HepG2 (cell line): ENCODE measurements around the gene HDDC3. TPM values are rescaled to one million over a fixed set of nuclear protein-coding genes. Genes with fewer than 3 reads are reported as not detected.

ENCODE experiments used
- BHLHE40 ChIP-seq: IDR thresholded peaks from 2 replicates; pipeline ENCODE4 v1.6.1; 2011; ENCODE audit warnings: low read length, improper control_type of control experiment
- ELF1 ChIP-seq: sonication (generic); formaldehyde crosslinking; IDR thresholded peaks from 2 replicates; pipeline ENCODE4 v1.4.0; 2020; ENCODE audit warnings: missing genetic modification reagents
- GABPA ChIP-seq, 2 experiments: IDR thresholded peaks; 2 replicates each; pipeline ENCODE4 v1.6.1; 2011 to 2016; ENCODE audit warnings: low read depth in 2 of 2, low read length in 1 of 2, missing biosample characterization in 1 of 2, missing genetic modification characterization in 1 of 2
- JARID2 ChIP-seq: sonication (generic); formaldehyde crosslinking; IDR thresholded peaks from 2 replicates; pipeline ENCODE4 v1.8.1; 2023; ENCODE audit warnings: missing genetic modification reagents, inconsistent platforms; ENCODE audit not compliant: insufficient replicate concordance
- MTA3 ChIP-seq: sonication (generic); formaldehyde crosslinking; IDR thresholded peaks from 2 replicates; pipeline ENCODE4 v1.4.0; 2020; ENCODE audit warnings: missing genetic modification reagents
- POLR2A ChIP-seq, 2 experiments: IDR thresholded peaks; 2 replicates each; pipeline ENCODE4 v1.6.1; 2011; ENCODE audit warnings: low read depth in 2 of 2, low read length in 2 of 2, mild to moderate bottlenecking in 1 of 2, moderate library complexity in 1 of 2; ENCODE audit not compliant: insufficient read depth in 1 of 2
- RCOR2 ChIP-seq: IDR thresholded peaks from 2 replicates; pipeline ENCODE4 v1.6.1; 2016; ENCODE audit warnings: missing biosample characterization, missing genetic modification reagents
- SOX13 ChIP-seq, 3 experiments: fragments of 450-650 bp in 1 of 3; sonication (generic) in 1 of 3; formaldehyde crosslinking in 1 of 3; IDR thresholded peaks in 2 of 3; conservative IDR thresholded peaks in 1 of 3; 2 replicates each; pipeline versions ENCODE4 v1.5.0 to v1.6.1; 2016 to 2020; ENCODE audit warnings: antibody characterized with exemption in 1 of 3, mild to moderate bottlenecking in 1 of 3, missing compliant biosample characterization in 1 of 3, missing genetic modification reagents in 1 of 3, moderate library complexity in 1 of 3
- SPEN ChIP-seq: sonication (generic); formaldehyde crosslinking; IDR thresholded peaks from 2 replicates; pipeline ENCODE4 v1.5.1; 2020; ENCODE audit warnings: low read depth, mild to moderate bottlenecking, missing genetic modification reagents
- TGIF2 ChIP-seq: IDR thresholded peaks from 2 replicates; pipeline ENCODE4 v1.6.1; 2016; ENCODE audit warnings: control low read depth, missing compliant biosample characterization
- ZBTB42 ChIP-seq: sonication (generic); formaldehyde crosslinking; IDR thresholded peaks from 2 replicates; pipeline ENCODE4 v1.5.0; 2020; ENCODE audit warnings: mild to moderate bottlenecking, missing genetic modification reagents
- ZC3H13 ChIP-seq: sonication (generic); formaldehyde crosslinking; IDR thresholded peaks from 2 replicates; pipeline ENCODE4 v1.8.1; 2023; ENCODE audit warnings: mild to moderate bottlenecking, missing genetic modification reagents, moderate library complexity
- ZKSCAN8 ChIP-seq: IDR thresholded peaks from 2 replicates; pipeline ENCODE4 v1.6.1; 2016; ENCODE audit warnings: borderline replicate concordance, missing genetic modification reagents, missing compliant biosample characterization
- ZNF143 ChIP-seq: sonication (generic); formaldehyde crosslinking; IDR thresholded peaks from 2 replicates; pipeline ENCODE4 v1.4.0; 2020; ENCODE audit warnings: missing genetic modification reagents
- ZNF670 ChIP-seq: sonication (generic); formaldehyde crosslinking; IDR thresholded peaks from 2 replicates; pipeline ENCODE4 v1.8.0; 2022; ENCODE audit warnings: mild to moderate bottlenecking, missing genetic modification reagents, borderline replicate concordance
- polyA plus RNA-seq, 8 experiments: library from polyadenylated mRNA; depleted of rRNA in 3 of 8; stranded (reverse) in 7 of 8; unstranded in 1 of 8; fragments of >200 nt; fragmentation: Illumina TruSeq in 4 of 8; extraction: Trizol in 4 of 8; gene quantifications; 2 replicates each; pipeline versions ENCODE4 v1.2.1 to v1.2.3, GENCODE V29; 2011 to 2016; ENCODE audit warnings: low read depth in 4 of 8, missing spikeins in 1 of 8, mixed read lengths in 1 of 8; ENCODE audit not compliant: insufficient read depth in 1 of 8
- total RNA-seq, 5 experiments: library from RNA; depleted of rRNA; stranded (reverse); fragments of >200 nt; fragmentation: Illumina TruSeq; extraction: Trizol; gene quantifications; 2 replicates each; pipeline ENCODE4 v1.2.3, GENCODE V29; 2016; ENCODE audit warnings: low read depth in 1 of 5
- TF ChIP-seq, protein P1 (sequence below): sonication (generic); formaldehyde crosslinking; IDR thresholded peaks from 2 replicates; pipeline ENCODE4 v1.4.0; 2020; ENCODE audit warnings: missing genetic modification reagents, borderline replicate concordance
- TF ChIP-seq, protein P2 (sequence below): sonication (generic); formaldehyde crosslinking; IDR thresholded peaks from 2 replicates; pipeline ENCODE4 v1.8.1; 2022; ENCODE audit warnings: low read depth, mild to moderate bottlenecking, missing genetic modification reagents
- TF ChIP-seq, protein P3 (sequence below): sonication (generic); formaldehyde crosslinking; IDR thresholded peaks from 2 replicates; pipeline ENCODE4 v1.5.0; 2020; ENCODE audit warnings: mild to moderate bottlenecking, missing genetic modification reagents, moderate library complexity
- TF ChIP-seq, protein P4 (sequence below): sonication (generic); formaldehyde crosslinking; IDR thresholded peaks from 2 replicates; pipeline ENCODE4 v1.4.0; 2020; ENCODE audit warnings: missing genetic modification reagents

The HDDC3 gene
- total and polyA plus RNA-seq, 2 of the 13 experiments (the other 11 are each of a cell fraction or from before 2014, with no cell fraction given): 18.7 to 28.3 TPM

DNA sequence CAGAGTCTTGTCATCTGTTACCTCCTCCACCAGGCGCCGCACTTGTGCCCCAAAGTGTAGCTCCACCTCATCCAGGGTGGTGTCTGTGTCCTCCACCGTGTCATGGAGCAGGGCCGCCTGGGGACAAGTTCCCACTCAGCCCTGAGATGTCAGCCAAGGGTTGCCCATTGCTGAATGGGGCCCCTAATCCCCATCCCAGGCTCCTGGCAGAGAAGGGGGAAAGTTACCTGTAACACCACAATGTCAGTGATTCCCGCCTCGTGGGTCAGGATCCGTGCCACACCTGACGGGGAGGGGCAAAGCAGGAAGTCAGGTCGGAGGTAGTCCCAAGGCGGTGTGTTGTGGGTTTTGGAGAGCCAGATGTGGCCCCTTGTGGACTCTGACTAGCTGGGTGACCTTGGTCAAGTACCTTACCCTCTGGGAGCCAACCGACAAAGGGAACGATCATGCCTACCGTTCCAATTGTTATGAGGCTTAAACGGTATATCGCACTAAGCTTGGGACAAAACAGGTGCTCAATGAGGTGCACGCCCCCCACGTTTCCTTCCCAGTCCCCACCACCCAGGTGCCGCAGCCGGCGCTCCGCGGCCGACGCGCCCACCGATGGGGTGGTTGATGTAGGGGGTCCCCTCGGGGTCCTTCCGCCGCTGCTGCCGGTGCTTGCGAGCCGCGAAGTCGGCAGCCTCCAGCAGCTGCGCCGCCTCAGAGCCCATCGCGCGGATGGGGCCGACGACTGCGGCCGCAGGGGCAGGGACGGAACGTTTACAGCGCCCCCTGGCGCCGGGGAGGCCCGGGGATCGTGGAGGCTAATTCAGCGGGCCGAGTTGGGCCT lies at the start of gene HDDC3 (continued):
- TF ChIP-seq, protein P1, sequence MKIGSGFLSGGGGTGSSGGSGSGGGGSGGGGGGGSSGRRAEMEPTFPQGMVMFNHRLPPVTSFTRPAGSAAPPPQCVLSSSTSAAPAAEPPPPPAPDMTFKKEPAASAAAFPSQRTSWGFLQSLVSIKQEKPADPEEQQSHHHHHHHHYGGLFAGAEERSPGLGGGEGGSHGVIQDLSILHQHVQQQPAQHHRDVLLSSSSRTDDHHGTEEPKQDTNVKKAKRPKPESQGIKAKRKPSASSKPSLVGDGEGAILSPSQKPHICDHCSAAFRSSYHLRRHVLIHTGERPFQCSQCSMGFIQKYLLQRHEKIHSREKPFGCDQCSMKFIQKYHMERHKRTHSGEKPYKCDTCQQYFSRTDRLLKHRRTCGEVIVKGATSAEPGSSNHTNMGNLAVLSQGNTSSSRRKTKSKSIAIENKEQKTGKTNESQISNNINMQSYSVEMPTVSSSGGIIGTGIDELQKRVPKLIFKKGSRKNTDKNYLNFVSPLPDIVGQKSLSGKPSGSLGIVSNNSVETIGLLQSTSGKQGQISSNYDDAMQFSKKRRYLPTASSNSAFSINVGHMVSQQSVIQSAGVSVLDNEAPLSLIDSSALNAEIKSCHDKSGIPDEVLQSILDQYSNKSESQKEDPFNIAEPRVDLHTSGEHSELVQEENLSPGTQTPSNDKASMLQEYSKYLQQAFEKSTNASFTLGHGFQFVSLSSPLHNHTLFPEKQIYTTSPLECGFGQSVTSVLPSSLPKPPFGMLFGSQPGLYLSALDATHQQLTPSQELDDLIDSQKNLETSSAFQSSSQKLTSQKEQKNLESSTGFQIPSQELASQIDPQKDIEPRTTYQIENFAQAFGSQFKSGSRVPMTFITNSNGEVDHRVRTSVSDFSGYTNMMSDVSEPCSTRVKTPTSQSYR: no peak
- no peak for TF ChIP-seq RCOR2 (CRISPR knock-in tag)
- TF ChIP-seq, protein P2, sequence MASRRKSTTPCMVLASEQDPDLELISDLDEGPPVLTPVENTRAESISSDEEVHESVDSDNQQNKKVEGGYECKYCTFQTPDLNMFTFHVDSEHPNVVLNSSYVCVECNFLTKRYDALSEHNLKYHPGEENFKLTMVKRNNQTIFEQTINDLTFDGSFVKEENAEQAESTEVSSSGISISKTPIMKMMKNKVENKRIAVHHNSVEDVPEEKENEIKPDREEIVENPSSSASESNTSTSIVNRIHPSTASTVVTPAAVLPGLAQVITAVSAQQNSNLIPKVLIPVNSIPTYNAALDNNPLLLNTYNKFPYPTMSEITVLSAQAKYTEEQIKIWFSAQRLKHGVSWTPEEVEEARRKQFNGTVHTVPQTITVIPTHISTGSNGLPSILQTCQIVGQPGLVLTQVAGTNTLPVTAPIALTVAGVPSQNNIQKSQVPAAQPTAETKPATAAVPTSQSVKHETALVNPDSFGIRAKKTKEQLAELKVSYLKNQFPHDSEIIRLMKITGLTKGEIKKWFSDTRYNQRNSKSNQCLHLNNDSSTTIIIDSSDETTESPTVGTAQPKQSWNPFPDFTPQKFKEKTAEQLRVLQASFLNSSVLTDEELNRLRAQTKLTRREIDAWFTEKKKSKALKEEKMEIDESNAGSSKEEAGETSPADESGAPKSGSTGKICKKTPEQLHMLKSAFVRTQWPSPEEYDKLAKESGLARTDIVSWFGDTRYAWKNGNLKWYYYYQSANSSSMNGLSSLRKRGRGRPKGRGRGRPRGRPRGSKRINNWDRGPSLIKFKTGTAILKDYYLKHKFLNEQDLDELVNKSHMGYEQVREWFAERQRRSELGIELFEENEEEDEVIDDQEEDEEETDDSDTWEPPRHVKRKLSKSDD (CRISPR knock-in tag): 0 out of 2 replicates have a peak, but pooled peaks have one; percentile 44
- TF ChIP-seq TGIF2: peak; percentile 37
- TF ChIP-seq ZC3H13 (CRISPR knock-in tag): 0 out of 2 replicates have a peak, but pooled peaks have one; percentile 71
- TF ChIP-seq, protein P3, sequence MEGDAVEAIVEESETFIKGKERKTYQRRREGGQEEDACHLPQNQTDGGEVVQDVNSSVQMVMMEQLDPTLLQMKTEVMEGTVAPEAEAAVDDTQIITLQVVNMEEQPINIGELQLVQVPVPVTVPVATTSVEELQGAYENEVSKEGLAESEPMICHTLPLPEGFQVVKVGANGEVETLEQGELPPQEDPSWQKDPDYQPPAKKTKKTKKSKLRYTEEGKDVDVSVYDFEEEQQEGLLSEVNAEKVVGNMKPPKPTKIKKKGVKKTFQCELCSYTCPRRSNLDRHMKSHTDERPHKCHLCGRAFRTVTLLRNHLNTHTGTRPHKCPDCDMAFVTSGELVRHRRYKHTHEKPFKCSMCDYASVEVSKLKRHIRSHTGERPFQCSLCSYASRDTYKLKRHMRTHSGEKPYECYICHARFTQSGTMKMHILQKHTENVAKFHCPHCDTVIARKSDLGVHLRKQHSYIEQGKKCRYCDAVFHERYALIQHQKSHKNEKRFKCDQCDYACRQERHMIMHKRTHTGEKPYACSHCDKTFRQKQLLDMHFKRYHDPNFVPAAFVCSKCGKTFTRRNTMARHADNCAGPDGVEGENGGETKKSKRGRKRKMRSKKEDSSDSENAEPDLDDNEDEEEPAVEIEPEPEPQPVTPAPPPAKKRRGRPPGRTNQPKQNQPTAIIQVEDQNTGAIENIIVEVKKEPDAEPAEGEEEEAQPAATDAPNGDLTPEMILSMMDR (CRISPR knock-in tag): peak; percentile 93
- TF ChIP-seq MTA3 (CRISPR knock-in tag): no peak
- peak; percentile 38 for TF ChIP-seq GABPA (IDR thresholded peaks at IDR 0.05; ENCODE audit: low read depth, low read length)
- peak; percentile 29 for TF ChIP-seq GABPA (CRISPR knock-in tag; IDR thresholded peaks at IDR 0.05; ENCODE audit: low read depth)
- no peak for TF ChIP-seq ZKSCAN8 (CRISPR knock-in tag)
- peak; percentile 25; the same call in 1 of the 2 replicates for TF ChIP-seq ZNF670 (CRISPR knock-in tag)
- TF ChIP-seq ZNF143 (CRISPR knock-in tag): 0 out of 2 replicates have a peak, but pooled peaks have one; percentile 15
- TF ChIP-seq SOX13 (IDR thresholded peaks at IDR 0.05): no peak
- peak in 1 of 2 experiments; percentile 48; a peak in 2 of 4 replicates for TF ChIP-seq SOX13 (CRISPR knock-in tag; conservative IDR thresholded peaks at IDR 0.05 in 1 of 2, IDR thresholded peaks at IDR 0.05 in 1 of 2)
- peak in 1 of 2 experiments; percentile 74; a peak in 2 of 4 replicates for TF ChIP-seq POLR2A (IDR thresholded peaks at IDR 0.05; ENCODE audit: insufficient read depth in 1 of 2, low read depth in 2 of 2, low read length in 2 of 2)
- TF ChIP-seq ELF1 (CRISPR knock-in tag): peak; percentile 65
- TF ChIP-seq, protein P4, sequence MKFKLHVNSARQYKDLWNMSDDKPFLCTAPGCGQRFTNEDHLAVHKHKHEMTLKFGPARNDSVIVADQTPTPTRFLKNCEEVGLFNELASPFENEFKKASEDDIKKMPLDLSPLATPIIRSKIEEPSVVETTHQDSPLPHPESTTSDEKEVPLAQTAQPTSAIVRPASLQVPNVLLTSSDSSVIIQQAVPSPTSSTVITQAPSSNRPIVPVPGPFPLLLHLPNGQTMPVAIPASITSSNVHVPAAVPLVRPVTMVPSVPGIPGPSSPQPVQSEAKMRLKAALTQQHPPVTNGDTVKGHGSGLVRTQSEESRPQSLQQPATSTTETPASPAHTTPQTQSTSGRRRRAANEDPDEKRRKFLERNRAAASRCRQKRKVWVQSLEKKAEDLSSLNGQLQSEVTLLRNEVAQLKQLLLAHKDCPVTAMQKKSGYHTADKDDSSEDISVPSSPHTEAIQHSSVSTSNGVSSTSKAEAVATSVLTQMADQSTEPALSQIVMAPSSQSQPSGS (CRISPR knock-in tag): peak; percentile 79; the same call in 1 of the 2 replicates
- no peak for TF ChIP-seq ZBTB42
- no peak for TF ChIP-seq BHLHE40
- peak; percentile 93 for TF ChIP-seq SPEN
- TF ChIP-seq JARID2 (CRISPR knock-in tag): no peak
